B cell (primary cell): ENCODE measurements around the gene PIGO. TPM values are rescaled to one million over a fixed set of nuclear protein-coding genes. Genes with fewer than 3 reads are reported as not detected.
A peak's percentile ranks its signal among the peaks of the same experiment; 100 is the strongest.

Experiments
- ATAC-seq: fragments of 200-7000 bp; cut with Tn5 transposase; one replicate; pipeline ENCODE4 v1.10.0; 2021; ENCODE audit warnings: low read depth, mild to moderate bottlenecking, moderate number of reproducible peaks, moderate library complexity
- CTCF ChIA-PET: fragments of 350-600 bp; sonication (Branson Sonifier 250); formaldehyde crosslinking; loops from one replicate; lab custom pipeline; 2021; ENCODE audit warnings: antibody characterized with exemption, inconsistent platforms; lab: Charles Lee
- POLR2A ChIA-PET: fragments of 350-600 bp; sonication (Branson Sonifier 250); formaldehyde crosslinking; loops from one replicate; lab custom pipeline; 2021; ENCODE audit warnings: antibody characterized with exemption; lab: Charles Lee
- DNase-seq: peaks from one replicate; pipeline ENCODE4 v3.0.0; 2013
- H2AFZ ChIP-seq: 2 replicates; pipeline ENCODE4 v1.6.1; 2012; ENCODE audit warnings: mild to moderate bottlenecking, low read depth, low read length; ENCODE audit not compliant: insufficient read depth, poor library complexity, severe bottlenecking
- H3K27ac ChIP-seq, 2 donors: 1 replicate in 1 of 2; 2 replicates in 1 of 2; pipeline ENCODE4 v1.5.1; 2012 to 2013; ENCODE audit warnings: low read length in 2 of 2, mild to moderate bottlenecking in 2 of 2, moderate library complexity in 1 of 2
- H3K27me3 ChIP-seq, 4 experiments: fragments of 200-600 bp in 1 of 4; sonication (generic) in 1 of 4; replicated peaks in 1 of 4; 1 replicate in 2 of 4; 2 replicates in 2 of 4; pipeline versions ENCODE4 v1.6.1 to v1.7.0; 2013 to 2016; ENCODE audit warnings: low read length in 3 of 4, mild to moderate bottlenecking in 2 of 4, mixed read lengths in 1 of 4, moderate library complexity in 1 of 4; ENCODE audit not compliant: insufficient read depth in 4 of 4, control insufficient read depth in 3 of 4; ENCODE audit errors: control extremely low read depth in 1 of 4
- H3K36me3 ChIP-seq, 2 experiments: replicated peaks in 1 of 2; 1 replicate in 1 of 2; 2 replicates in 1 of 2; pipeline versions ENCODE4 v1.6.1 to v1.7.1; 2013; ENCODE audit warnings: low read length in 1 of 2; ENCODE audit not compliant: insufficient read depth in 2 of 2, control insufficient read depth in 1 of 2; ENCODE audit errors: control extremely low read depth in 1 of 2, extremely low read depth in 1 of 2
- H3K4me1 ChIP-seq, 2 donors: fragments of 200-600 bp in 1 of 2; sonication (generic) in 1 of 2; 1 replicate in 1 of 2; 2 replicates in 1 of 2; pipeline versions ENCODE4 v1.5.1 to v1.6.1; 2013 to 2017; ENCODE audit warnings: low read length in 2 of 2; ENCODE audit not compliant: control insufficient read depth in 2 of 2, insufficient read depth in 2 of 2
- H3K4me2 ChIP-seq: replicated peaks from 2 replicates; pipeline ENCODE3; 2012; ENCODE audit warnings: mild to moderate bottlenecking, low read depth, low read length; ENCODE audit not compliant: poor library complexity, severe bottlenecking
- H3K4me3 ChIP-seq, 5 experiments: fragments of 200-600 bp in 1 of 5; sonication (generic) in 1 of 5; 1 replicate in 3 of 5; 2 replicates in 2 of 5; pipeline versions ENCODE4 v1.5.1 to v1.7.0; 2011 to 2016; ENCODE audit warnings: low read length in 4 of 5, mild to moderate bottlenecking in 4 of 5, low read depth in 2 of 5, control low read depth in 1 of 5, moderate library complexity in 1 of 5; ENCODE audit not compliant: insufficient read depth in 1 of 5; ENCODE audit errors: control extremely low read depth in 1 of 5, extremely low read depth in 1 of 5
- H3K79me2 ChIP-seq: fragments of 200-600 bp; sonication (generic); one replicate; pipeline ENCODE4 v1.6.0; 2016; ENCODE audit warnings: low read length; ENCODE audit not compliant: control insufficient read depth, insufficient read depth
- H3K9ac ChIP-seq: fragments of 200-600 bp; sonication (generic); 2 replicates; pipeline ENCODE4 v1.6.1; 2017; ENCODE audit warnings: mild to moderate bottlenecking, low read length, moderate library complexity
- H3K9me3 ChIP-seq, 3 donors: one replicate each; pipeline versions ENCODE4 v1.6.1 to v1.7.1; 2013; ENCODE audit warnings: low read length in 2 of 3; ENCODE audit not compliant: control insufficient read depth in 2 of 3, insufficient read depth in 1 of 3; ENCODE audit errors: control extremely low read depth in 1 of 3
- H4K20me1 ChIP-seq: 2 replicates; pipeline ENCODE4 v1.6.0; 2012; ENCODE audit warnings: mild to moderate bottlenecking, low read length; ENCODE audit not compliant: insufficient read depth, control insufficient read depth, poor library complexity, severe bottlenecking
- H3K27ac Mint-ChIP-seq: one replicate; pipeline ENCODE4 v1.8.0; 2021; ENCODE audit warnings: mixed read lengths
- H3K27me3 Mint-ChIP-seq: one replicate; pipeline ENCODE4 v1.8.0; 2021; ENCODE audit warnings: mixed read lengths
- H3K4me1 Mint-ChIP-seq: one replicate; pipeline ENCODE4 v1.8.0; 2021; ENCODE audit warnings: mixed read lengths
- H3K4me3 Mint-ChIP-seq: one replicate; pipeline ENCODE4 v1.8.0; 2021; ENCODE audit warnings: mixed read lengths
- H3K9me3 Mint-ChIP-seq: one replicate; pipeline ENCODE4 v1.8.0; 2022; ENCODE audit warnings: mixed read lengths; ENCODE audit not compliant: insufficient read depth
- CTCF ChIP-seq: fragments of 200-600 bp; IDR thresholded peaks from one replicate; pipeline ENCODE4 v1.8.0; 2022; ENCODE audit warnings: antibody characterized with exemption, mild to moderate bottlenecking
- EZH2 ChIP-seq: IDR thresholded peaks from 2 replicates; pipeline ENCODE4 v1.6.1; 2012; ENCODE audit warnings: borderline replicate concordance, low read depth, mild to moderate bottlenecking, moderate library complexity, low read length; ENCODE audit not compliant: insufficient read depth, poor library complexity, severe bottlenecking
- WGBS: methylation state at CpG from one replicate; pipeline ENCODE4 v1.1.5; 2013; ENCODE audit warnings: missing lambda C conversion rate; ENCODE audit not compliant: insufficient coverage; 5-methylcytosine and 5-hydroxymethylcytosine counted together
- intact Hi-C: fragments of 100-400 bp; cut with micrococcal nuclease; formaldehyde crosslinking; loops from one replicate; pipeline ENCODE4 v1.10.0; 2022
- polyA plus RNA-seq: library from polyadenylated mRNA; depleted of rRNA; stranded (reverse); fragments of >200 nt; gene quantifications from 2 replicates; pipeline ENCODE4 v1.2.3, GENCODE V29; 2012
- total RNA-seq, 2 donors: library from RNA; stranded (reverse); fragments of 120-200 nt in 1 of 2; gene quantifications; 1 replicate in 1 of 2; 2 replicates in 1 of 2; pipeline versions ENCODE4 v1.2.3 to v1.2.4, GENCODE V29; 2013 to 2022

PIGO gene
- total and polyA plus RNA-seq, 2 donors (not counting 1 experiment from before 2014, with no cell fraction given), result 25.7 to 32.5 TPM

GRCh38 chr9:35071814-35072460, 24.5 kb downstream of the PIGO start:
- Histone ChIP-seq H3K4me2 (peak overlapping the region; percentile 87), H3K27me3 (no peaks in the 10 kb centered on the region), H3K36me3 (peaks cover 1 to 43% of the 10 kb centered on the region in 2 experiments), H3K4me3 (peak overlapping the region; percentile 73 to 96 (median 86)), H3K9me3 (no peaks in the 10 kb centered on the region), H2AFZ (peak overlapping the region; percentile 78), H3K9ac (peak overlapping the region; percentile 96), H4K20me1 (peaks cover 55% of the 10 kb centered on the region), H3K27ac (peak overlapping the region; percentile 84 to 97), H3K4me1 (peaks cover 40 to 45% of the 10 kb centered on the region in 2 donors), H3K79me2 (peaks cover 73% of the 10 kb centered on the region)
- intact Hi-C loops, result loop anchor here (1.0 to 10.0 kb wide), 8 partner anchors 8 to 663 kb away; partner anchors contain the start of genes CREB3, DNAJB5, PIGO and TLN1
- WGBS, result under 1% methylated on average over 79 of the region's 79 CpGs
- TF ChIP-seq CTCF (peak; percentile 52), EZH2 (no peak)
- Mint-ChIP-seq H3K4me1 (peaks cover 49% of the 10 kb centered on the region), H3K9me3 (no peaks in the 10 kb centered on the region), H3K27ac (peak overlapping the region; percentile 90), H3K27me3 (no peaks in the 10 kb centered on the region), H3K4me3 (peak overlapping the region; percentile 89)
- DNase-seq (peak; percentile 89), ATAC-seq (peak; percentile 64)
- ChIA-PET CTCF (interaction anchor here (0.8 to 4.1 kb wide), 11 partner anchors 8 to 87 kb away, joined by 3 to 20 read pairs (median 5); partner anchors contain the start of genes FANCG, PIGO and STOML2), POLR2A (interaction anchor here (0.5 to 2.3 kb wide), 14 partner anchors 8 to 944 kb away, joined by 3 to 14 read pairs (median 3); partner anchors contain the start of genes ATOSB, DNAJB5, FANCG and PIGO)
